ENCODE measurements around the gene SPATA46. TPM values are rescaled to one million over a fixed set of nuclear protein-coding genes. Genes with fewer than 3 reads are reported as not detected.

The SPATA46 gene
- total RNA-seq, 1 donor from 2014 or later = not detected

DNA sequence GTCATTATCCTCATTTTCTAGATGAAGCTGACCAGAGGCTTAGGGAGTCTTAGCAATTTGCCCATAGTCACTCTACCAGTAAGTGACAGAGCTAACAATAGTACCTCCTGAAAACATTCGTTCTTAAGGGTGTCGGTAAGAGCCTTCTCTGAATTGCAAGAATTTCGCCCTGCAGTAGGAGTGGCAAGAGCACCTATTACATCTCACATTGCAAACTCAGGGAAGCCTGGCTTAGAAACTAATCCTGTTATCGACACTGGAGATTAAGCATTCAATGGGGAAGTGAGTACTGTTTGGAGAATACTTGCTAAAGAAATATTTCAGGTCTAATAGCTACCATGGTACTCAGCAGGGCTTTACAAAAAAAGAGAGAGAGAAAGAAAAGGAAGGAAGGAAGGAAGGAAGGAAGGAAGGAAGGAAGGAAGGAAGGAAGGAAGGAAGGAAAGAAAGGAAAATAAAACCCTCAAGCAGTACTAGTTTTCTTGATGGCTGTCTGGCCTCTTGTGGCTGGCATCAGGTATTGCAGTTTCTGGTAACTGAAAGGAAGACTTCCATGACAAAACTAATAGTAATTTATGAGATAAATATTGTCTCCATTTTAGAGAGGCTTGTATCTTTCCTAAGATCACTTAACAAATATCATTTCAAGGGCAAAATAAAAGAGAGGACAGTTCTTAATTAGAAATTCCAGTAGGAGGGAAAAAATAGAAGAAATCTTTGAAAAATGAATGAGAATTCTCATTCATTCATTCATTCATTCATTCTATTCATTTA, 15.3 kb upstream of the SPATA46 start:
- peak; percentile 66 for DNase-seq (ENCODE audit: low read depth)

DNA sequence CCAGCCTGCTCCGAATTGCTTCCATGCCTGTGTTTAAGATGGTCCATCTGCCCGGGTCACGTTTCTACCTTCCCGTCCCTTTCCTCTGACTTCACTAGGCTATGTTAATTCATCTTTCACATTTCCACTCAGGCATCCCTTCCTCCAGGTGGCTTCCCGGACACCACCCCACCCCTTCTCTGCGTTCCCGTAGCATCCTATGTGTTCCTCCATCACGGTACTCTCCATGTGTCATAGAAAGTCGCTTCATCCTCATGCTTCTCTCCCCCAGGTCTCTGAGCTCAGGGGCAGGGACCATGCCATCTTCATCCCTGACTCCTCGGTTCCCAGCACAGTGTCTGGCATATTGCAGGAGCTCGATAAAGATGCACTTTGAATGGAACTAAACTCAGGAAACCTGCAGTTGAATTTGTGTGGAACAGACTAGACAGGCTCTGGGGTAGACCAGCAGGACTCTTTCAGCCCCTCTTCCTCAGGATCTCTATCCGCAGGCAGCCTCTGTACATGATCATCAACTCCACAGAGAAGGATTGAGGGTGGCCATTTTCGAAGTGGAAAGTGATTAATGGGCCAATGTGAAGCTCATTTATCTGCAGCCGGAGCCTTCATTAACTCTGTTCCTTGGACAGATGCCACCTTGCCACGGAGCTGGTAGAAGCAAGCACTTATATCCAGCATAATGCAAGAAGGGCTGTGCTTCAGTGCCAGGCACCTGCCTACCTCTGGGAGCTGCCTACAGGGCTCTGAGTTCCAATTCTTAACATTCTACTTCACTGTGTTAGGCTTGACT, 13.9 kb upstream of the SPATA46 start:
- no peak for DNase-seq (ENCODE audit: low read depth)

DNA sequence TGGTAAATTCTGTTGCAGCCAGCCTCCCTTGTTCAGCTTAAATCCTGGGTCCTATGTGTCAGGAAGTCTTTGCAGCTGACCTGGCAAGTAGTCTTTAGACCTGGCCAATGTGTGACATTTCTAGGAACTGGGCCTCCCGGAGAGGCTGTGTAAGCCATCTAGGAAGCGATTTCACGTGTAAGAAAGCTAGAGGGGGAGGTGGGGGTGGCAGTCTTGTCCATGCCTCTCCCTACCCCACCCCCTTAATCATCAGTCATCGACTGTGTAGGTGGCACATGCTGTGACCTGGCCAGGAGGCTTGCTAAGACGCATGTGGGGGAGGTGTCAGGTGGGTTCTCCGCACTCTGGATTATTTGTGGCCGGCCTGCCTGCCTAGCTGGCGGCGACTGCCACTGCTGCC, 13.3 kb upstream of the SPATA46 start:
- peak; percentile 32 for DNase-seq (ENCODE audit: low read depth)

DNA sequence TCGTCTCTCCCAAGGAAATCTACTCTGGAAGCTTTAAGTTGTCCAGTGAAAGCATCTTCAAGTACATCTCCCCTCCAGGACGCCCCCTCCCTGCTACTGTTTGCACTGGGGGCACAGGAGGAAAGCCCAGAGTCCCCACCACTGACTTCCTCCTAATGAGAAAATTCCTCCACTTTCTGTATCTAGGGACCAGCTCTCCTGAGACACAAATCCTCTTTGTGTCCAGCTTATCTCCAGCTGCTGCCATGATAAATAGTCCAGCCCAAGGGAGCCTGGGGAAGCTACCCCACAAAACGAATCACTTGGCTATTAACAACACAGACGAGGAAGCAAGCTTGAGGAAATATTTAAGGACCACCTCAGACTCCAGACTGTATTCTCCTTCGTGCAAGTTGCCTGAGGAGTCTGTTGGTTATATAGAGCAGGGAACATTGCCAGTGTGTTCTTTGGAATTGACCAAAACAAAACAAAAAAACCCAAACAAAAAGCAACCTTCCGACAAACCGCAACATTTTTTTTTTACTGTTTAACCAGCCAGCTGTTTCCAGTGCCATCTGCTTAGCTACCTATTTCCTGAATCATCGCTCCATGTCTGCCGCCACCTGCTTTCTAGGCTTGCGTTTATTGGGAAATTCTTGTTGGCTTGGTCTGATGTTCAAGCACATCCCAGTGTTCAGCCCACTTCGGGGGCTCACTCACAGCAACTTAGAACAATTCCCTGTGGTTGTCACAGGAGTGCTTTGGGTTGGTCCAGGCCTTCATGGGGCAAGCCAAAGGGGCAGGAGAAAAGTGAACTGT, 12.6 kb upstream of the SPATA46 start:
- DNase-seq (ENCODE audit: low read depth) = peak; percentile 88

DNA sequence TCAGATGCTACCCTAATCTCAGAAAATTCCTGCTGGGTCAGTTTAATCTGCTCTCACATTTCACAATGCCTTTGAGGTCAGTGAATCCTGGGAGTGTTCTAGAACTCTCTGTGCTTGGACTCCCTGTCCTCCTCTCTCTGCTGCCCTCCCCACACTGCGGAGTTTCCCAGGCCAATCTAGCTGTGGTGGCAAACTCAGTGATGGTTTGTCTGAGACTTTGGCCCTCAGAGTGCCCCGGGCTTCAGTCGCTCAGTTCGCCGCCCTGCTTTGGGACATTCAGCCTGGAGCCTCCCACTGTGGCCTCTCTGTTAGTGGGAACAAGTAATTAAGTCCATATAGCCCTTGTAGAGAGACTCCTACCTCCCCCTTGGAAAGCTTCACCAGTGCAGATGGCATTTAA, 12.0 kb upstream of the SPATA46 start:
- DNase-seq (ENCODE audit: low read depth) = no peak

DNA sequence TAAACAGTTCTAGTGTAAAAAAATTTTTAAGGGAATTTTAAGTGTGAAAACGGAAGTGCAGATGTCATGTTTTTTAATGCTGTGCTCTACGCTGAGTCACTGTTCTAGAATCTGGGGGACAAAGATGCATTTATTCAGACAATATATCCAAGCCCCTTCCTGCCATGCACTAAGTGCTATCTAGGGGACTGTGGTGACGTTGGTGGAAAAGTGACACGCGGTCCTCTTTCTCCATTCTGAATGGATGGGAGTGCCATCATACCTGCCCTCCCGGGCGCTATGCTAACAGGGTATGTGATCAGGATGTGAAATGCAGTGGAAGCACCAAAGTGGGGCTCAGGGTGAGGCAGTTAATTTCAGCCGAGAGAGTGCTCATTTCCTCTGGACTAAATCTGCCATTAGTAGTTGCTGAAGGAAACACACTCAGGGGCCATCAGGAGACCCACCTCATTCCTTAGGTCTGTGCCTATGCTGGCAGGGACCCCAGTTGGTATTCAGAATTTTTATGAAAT, 11.5 kb upstream of the SPATA46 start:
- DNase-seq (ENCODE audit: low read depth) = no peak

DNA sequence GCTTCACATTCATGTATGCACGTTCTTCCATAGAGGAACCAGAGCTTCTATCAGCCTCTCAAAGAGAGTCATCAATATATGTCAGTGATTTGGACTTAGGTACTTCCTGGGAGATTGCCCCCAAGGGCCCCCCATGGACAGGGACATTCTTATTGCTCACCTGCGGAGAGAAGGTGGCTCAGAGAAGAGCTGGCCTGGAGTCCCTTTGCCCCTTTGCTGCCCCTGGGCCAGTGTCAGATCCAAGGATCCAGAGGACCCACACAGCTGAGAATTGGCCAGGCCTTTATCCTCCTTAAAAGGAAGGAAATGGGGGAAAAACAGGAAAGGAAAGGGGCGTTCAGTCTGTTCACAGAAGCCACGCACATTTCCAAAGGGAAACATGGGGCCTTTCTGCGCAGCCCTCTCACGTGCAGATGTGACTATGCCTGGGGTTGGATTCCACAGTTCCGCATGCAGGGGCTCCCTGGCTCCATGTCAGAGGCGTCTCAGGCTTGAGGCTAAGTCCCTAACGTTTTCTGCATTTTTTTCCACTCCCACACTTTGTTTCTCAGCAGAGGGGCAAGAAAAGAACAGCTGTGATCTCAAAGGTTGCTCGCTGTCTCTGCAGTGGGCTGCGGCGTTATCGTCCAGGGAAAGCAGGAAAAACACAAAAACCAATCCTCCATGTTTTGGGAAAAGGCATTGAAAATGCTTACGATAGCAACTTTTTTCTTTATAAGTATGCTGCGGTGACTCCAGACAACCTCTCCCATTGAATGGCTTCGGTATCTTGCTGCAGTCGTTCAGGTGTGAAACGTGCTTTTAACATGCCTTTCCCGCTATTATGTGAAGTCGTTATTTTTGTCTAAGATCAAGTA, 10.8 kb upstream of the SPATA46 start:
- no peak for DNase-seq (ENCODE audit: low read depth)

DNA sequence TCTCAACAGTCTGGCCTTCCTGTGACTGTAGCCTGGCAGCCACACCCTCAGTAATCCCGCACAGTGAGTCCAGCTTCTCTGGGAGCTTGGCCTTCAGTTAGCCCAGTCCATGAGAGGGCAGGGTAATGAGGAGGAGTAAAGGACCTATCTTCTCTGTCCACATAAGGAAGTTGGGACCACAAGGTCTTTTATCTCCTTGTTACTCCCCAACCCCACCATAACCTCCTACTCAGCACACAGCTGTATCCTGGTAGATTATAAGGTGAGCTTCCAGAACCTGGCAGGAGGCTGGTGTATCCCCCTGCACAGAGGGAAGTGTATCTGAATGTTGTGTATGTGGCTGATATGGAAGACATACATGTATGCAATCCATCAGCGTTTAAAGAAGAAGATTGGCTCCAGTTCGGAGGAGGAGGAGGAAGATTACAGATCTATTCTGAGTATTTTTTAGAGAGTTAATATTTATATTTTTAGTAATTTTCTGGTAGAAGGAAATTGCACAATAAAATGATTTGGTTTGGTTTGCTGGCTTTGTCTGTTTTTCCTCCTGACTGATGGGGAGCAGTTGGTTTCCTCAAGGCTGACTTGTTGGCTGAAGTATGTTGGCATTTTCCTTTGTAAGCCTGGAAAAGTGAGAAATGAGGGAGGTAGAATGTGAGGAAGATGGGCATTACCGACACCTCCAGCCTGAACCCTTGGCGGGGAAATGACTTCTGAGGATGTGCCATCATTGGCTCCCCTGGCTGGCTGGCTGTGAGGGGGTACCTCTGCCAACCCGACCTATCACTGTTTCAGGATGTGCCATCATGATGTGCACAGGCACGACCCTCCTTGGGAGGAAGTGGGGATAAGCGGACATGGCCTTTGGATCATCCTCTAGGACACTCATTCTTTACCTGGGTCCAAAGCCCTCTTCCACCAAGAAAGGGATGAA, 9.9 kb upstream of the SPATA46 start:
- no peak for DNase-seq (ENCODE audit: low read depth)

DNA sequence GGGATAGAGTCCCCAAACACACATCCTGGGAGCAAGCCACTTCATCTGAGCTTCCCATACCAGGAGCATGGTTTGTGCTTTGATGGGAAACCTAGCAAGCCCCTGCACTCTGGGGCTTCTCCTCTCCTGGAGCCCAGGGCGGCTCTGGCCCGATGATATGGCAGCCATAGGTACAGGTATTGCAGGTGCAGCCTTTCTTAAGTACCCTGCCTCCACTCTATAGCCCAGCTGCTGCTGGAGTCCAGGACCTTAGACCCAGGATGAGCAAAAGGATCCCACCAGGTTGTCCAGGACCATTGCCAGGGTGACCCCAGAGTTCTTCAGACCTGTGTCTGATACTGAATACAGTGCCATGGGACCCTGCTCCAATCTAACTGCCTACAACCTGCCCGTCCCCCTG, 9.0 kb upstream of the SPATA46 start:
- no peak for DNase-seq (ENCODE audit: low read depth)

DNA sequence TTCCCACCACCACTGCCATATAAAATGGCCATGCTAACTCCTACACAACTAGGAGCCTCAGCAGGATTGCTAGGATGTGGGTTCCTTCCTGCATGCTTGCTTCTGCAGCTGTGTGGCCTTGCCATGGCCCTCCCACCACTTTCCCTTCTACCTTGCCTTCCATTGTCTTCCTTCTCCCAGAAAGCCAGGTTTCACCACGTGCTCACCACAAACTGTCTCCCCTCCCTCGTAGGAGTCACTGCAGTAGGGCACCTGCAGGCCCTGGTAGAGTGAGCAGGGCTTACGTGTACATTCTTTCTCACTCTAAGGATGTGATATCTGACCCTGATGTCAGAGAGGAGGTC, 8.6 kb upstream of the SPATA46 start:
- no peak for DNase-seq (ENCODE audit: low read depth)

DNA sequence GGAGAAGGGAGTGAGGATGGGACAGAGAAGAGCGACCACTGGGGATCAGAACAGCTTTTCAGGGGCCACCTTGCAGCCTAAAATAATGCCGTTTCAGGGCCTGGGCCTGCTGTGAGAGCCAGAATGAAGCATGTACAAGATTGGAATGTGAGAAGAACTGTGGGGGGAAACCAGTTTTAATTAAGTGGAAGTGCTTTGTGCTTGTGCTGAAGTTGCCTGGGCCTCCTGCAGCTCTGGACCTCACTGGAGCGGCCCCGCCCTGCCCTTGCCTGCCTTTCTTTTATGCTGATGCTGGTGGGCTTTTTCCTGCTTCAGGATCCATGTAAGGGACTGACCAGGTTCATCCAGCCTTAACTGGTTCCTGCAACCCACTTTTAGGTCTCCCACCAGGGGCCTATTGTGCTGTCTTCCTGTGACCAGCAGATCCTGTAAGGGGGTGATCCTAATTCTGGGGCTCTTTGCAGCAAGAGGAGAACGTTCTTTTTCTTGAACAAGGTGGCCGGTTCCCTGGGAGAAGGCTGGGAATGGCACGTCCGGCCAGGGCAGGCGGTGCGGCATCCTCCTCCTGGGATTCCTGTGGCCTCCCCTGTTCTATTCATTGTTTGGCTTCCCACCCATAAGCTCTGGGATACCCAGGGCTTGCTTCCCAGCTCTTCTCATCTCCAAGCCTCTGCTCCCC, 8.1 kb upstream of the SPATA46 start:
- no peak for DNase-seq (ENCODE audit: low read depth)

DNA sequence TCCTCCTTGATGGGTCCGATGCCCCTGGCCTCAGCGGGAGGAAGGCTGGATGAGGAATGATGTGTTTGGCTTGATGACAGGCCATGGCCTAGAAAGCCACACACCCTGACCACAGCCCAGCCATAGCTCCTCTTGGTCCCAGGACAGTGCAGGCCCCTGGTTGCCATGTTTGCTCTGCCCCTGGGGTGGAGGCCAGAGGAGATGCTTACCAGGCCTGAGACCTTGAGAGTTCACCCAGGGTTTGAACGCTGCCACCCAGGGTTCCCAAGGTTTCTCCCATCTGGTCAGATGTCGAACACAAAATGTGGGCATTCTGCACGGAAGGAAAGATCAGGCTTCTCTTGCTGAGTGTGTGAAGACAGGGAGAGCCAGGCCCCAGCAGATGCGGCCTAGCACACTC, 7.5 kb upstream of the SPATA46 start:
- no peak for DNase-seq (ENCODE audit: low read depth)

DNA sequence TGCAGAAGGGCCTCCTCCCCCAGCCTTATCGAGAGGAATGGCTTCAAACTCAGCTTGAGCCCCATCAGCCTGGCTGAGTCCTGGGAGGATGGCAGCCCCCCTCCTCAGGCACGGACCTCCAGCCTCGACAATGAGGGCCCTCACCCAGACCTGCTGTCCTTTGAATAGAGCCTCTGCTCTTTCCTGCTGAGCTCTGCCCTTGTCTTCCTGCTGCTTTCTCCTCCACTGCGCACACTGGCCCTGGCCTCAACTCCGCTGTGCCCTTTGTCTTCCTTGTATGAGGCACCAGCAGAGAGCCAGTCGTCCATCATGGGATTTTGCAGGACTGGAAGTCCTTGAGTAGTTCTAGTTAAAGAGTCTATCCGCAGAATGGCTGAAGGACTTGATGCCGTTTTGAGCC, 6.9 kb upstream of the SPATA46 start:
- DNase-seq (ENCODE audit: low read depth) = no peak

DNA sequence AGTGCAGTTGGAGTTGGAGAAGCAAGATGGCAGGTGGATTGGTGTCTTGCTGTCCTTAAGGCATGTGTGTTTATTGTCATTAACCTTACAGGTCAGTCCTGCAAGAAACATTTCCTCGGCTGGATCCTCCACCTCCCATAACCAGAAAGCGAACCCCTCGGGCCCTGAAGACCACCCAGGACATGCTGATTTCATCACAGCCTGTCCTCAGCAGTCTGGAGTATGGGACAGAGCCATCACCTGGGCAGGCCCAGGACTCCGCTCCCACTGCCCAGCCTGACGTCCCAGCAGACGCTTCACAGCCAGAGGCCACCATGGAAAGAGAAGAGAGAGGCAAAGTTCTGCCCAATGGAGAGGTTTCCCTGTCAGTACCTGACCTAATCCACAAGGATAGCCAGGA, 6.4 kb upstream of the SPATA46 start:
- no peak for DNase-seq (ENCODE audit: low read depth)

DNA sequence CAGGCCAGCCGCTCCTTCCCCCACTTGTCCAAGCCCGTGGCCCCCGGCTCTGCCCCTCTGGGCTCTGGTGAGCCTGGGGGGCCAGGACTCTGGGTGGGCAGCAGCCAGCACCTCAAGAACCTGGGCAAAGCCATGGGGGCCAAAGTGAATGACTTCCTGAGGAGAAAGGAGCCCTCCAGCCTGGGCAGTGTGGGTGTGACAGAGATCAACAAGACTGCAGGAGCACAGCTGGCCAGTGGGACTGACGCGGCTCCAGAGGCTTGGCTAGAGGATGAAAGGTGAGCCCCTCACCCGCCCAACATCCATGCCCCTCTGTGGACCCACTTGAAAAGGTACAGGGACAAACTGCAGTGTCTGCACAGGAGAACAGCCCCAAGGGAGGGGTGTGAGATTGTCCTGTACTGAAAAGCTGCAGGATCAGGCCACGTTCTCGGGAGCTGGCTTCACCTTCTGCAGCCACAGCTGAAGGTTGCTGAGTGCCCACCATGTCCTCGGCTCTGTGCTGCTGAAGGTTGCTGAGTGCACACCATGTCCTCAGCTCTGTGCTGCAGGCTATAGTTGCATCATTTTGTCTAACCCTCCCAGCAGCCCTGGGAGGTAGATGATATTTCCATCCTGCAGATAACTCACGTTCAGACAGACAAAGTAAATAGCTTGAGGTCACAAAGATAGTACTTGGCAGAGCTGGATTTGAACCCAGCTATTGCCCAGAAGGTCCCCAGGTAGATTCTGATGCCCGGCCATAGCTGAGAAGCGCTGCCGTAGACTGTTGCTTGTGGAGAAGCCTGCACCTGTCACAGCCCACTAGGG, 5.5 kb upstream of the SPATA46 start:
- DNase-seq (ENCODE audit: low read depth) = no peak

DNA sequence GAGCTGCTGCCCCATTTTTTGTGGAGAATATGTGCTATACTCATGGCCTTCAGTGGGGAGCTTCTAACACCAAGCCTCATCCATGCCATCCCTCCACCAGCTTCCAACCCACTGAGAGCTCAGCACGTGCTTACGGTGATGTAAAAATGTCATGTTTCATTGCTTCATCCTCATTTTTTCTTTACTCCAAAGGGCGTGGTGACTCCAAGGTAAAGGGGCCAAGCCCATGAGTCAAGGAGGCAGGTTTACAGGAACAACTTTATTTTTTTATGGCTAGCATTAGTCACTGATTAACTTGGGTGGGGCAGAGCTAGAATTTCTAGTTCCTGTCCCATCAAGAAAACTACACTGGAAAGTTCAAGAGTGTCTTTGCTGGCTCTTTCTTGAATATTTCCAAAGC, 4.7 kb upstream of the SPATA46 start, which contains the start of gene C1orf226:
Gene C1orf226, plus strand, starts transcription at position 346 of the 400 bp plus-strand sequence. CDS start 174 bp downstream, outside the sequence.
- peak; percentile 92 for DNase-seq (ENCODE audit: low read depth)

DNA sequence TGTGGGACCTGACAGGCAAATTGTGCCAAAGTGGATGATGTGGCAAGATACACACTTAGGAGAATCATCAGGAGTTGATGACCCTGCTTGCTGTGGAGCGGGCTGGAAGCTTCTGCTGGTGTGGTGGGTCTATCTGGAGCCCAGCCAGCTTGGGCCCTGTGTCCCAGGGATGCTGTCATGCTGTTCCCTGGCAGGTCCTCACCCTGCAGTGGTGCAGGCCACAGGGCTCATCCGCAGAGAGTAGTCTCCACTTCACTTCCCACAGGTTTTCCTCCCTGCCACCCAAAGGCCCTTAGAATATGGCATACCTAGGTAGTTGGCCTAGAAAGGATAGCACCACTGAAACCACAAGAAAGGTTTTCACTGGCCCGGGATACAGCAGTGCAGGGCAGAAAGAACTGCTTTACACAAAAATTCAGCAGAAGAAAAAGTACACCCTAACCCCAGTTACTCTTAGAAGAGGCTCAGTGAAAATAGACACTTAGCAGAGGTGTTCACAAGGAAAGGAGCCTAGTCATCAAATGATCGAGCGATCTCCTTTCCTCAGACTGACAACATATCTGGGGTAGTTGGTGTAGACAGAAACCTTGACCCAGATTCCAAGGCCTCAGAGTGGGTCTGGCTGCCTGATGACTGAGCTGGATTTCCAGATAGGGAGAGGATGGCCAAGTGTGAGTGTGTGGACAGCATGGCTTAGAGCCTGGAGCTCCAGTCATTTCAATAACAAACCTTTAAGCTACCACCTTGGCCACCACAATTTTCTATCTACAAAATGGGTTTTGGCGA, 3.6 kb upstream of the SPATA46 start:
- DNase-seq (ENCODE audit: low read depth) = no peak

DNA sequence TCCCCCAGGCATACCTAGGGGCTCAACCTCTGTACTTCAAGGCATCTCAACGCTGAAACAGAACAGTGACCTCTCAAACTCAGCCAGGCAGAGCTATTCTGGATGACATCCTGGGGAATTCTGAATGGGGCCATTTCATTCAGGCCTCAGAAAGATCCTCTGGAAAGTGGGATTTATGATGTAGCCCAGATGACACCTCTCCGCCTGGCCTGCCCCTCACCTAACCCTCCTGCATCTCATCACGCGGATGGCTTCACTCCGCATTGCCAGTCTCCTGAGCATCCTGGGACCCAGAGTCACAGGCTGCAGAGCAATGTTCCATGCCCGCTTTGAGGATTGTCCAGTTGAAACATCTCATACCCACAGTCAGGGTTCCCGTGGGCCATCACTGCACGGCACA, 1.2 kb downstream of the SPATA46 start:
- DNase-seq (ENCODE audit: low read depth) = no peak
